Transverse colon (tissue), 3 donors: Measurements from ENCODE around the gene COQ8B.

ENCODE experiments used
- CTCF ChIP-seq, 5 experiments: fragments of 200-600 bp in 3 of 5; fragments of 450-650 bp in 2 of 5; sonication (generic) in 3 of 5; IDR thresholded peaks; 1 replicate in 2 of 5; 2 replicates in 3 of 5; pipeline ENCODE4 v1.5.1; 2016 to 2017; ENCODE audit warnings: antibody characterized with exemption in 5 of 5, inconsistent platforms in 3 of 5, mild to moderate bottlenecking in 2 of 5, moderate library complexity in 1 of 5
- EP300 ChIP-seq: sonication (generic); formaldehyde crosslinking; IDR thresholded peaks from one replicate; pipeline ENCODE4 v1.6.1; 2017; ENCODE audit warnings: antibody characterized with exemption, low read depth
- POLR2A ChIP-seq: fragments of 450-650 bp; IDR thresholded peaks from one replicate; pipeline ENCODE4 v1.6.1; 2016; ENCODE audit warnings: antibody characterized with exemption, mild to moderate bottlenecking, moderate library complexity

DNA sequence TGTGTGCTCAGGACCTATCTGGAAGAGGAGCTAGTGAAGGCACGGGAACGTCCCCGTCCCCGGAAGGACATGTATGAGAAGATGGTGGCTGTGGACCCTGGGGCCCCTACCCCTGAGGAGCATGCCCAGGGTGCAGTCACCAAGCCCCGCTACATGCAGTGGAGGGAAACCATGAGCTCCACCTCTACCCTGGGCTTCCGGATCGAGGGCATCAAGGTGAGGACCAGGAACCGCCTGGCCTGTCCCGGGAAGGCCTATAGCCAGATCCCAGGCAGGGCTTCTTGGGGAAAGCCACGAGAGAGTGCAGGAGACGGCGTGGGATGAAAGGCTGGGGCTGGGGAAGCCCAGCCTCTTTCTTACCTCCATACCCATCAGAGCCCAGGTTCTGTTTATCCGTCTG is 16.5 kb upstream of the COQ8B start:
- TF ChIP-seq CTCF (IDR thresholded peaks at IDR 0.05) (no peak), POLR2A (no peak), EP300 (no peak)
